ENCODE measurements around the gene NDRG3.
"Not testable (repeated sequence)": the region's sequence is repeated elsewhere in the genome, so short reads cannot be mapped to it uniquely, and the experiment has no call there.

The NDRG3 gene

GRCh38 chr20:36624068-36624943, 121.6 kb downstream of the NDRG3 start:
- DNase-seq (ENCODE audit: extremely low spot score, insufficient read length, low read depth) (no peak), FAIRE-seq (no peak)

GRCh38 chr20:36623444-36623843, 122.4 kb downstream of the NDRG3 start:
- FAIRE-seq (no peak), DNase-seq (ENCODE audit: extremely low spot score, insufficient read length, low read depth) (no peak)

GRCh38 chr20:36620917-36621316, 125.0 kb downstream of the NDRG3 start:
- no peak for DNase-seq (ENCODE audit: extremely low spot score, insufficient read length, low read depth)
- FAIRE-seq = no peak

GRCh38 chr20:36614781-36615557, 130.9 kb downstream of the NDRG3 start:
- DNase-seq (ENCODE audit: extremely low spot score, insufficient read length, low read depth) (no peak), FAIRE-seq (no peak)

- DNase-seq (ENCODE audit: extremely low spot score, insufficient read length, low read depth) = no peak
- no peak for FAIRE-seq
Observed at GRCh38 chr20:36613974-36614373, 131.9 kb downstream of the NDRG3 start.

- DNase-seq (ENCODE audit: extremely low spot score, insufficient read length, low read depth) (no peak), FAIRE-seq (no peak)
Observed at GRCh38 chr20:36611625-36612024, 134.3 kb downstream of the NDRG3 start.

GRCh38 chr20:36608388-36608728, 137.5 kb downstream of the NDRG3 start:
- DNase-seq (ENCODE audit: extremely low spot score, insufficient read length, low read depth); FAIRE-seq: not testable (repeated sequence)

- no peak for FAIRE-seq
- no peak for DNase-seq (ENCODE audit: extremely low spot score, insufficient read length, low read depth)
Observed at GRCh38 chr20:36607586-36608387, 138.1 kb downstream of the NDRG3 start.

- FAIRE-seq = no peak
- DNase-seq (ENCODE audit: extremely low spot score, insufficient read length, low read depth) = no peak
Observed at GRCh38 chr20:36606158-36607066, 139.5 kb downstream of the NDRG3 start.

GRCh38 chr20:36605399-36606157, 140.3 kb downstream of the NDRG3 start, which contains the start of gene RAB5IF:
RAB5IF (plus strand) TSS chr20:36605779; CDS start chr20:36605952, 173 bp downstream.
- FAIRE-seq = peak; percentile 98
- peak; percentile 83 for DNase-seq (ENCODE audit: extremely low spot score, insufficient read length, low read depth)

GRCh38 chr20:36604952-36605398, 140.9 kb downstream of the NDRG3 start:
- peak; percentile 47 for DNase-seq (ENCODE audit: extremely low spot score, insufficient read length, low read depth)
- FAIRE-seq = no peak

All from GM18507 (cell line).